Measurements from ENCODE around the gene CRYBB2.
"Not testable (repeated sequence)": the region's sequence is repeated elsewhere in the genome, so short reads cannot be mapped to it uniquely, and the experiment has no call there.

- not testable (repeated sequence) for TF ChIP-seq CTCF, POLR2A (IDR thresholded peaks at IDR 0.05)
Observed at GRCh38 chr22:25178869-25179631, 40.4 kb upstream of the CRYBB2 start.

All from lower leg skin (tissue), 3 donors.